Measurements from ENCODE around the gene ISL2.

- TF ChIP-seq CTCF (IDR thresholded peaks at IDR 0.05) (no peak), POLR2A (IDR thresholded peaks at IDR 0.05) (no peak)
Measured at GRCh38 chr15:76341366-76342057, 4.9 kb downstream of the ISL2 start.

Measured in Peyer's patch (tissue), 4 donors.